ENCODE measurements around the gene YTHDF1.
"Not testable (repeated sequence)": the region's sequence is repeated elsewhere in the genome, so short reads cannot be mapped to it uniquely, and the experiment has no call there.

Gene YTHDF1

GRCh38 chr20:63226042-63226943 is 10.4 kb upstream of the YTHDF1 start:
- no peak for DNase-seq (ENCODE audit: low read depth)

- DNase-seq (ENCODE audit: low read depth): no peak
Observed at GRCh38 chr20:63225082-63225454, 9.1 kb upstream of the YTHDF1 start.

DNA sequence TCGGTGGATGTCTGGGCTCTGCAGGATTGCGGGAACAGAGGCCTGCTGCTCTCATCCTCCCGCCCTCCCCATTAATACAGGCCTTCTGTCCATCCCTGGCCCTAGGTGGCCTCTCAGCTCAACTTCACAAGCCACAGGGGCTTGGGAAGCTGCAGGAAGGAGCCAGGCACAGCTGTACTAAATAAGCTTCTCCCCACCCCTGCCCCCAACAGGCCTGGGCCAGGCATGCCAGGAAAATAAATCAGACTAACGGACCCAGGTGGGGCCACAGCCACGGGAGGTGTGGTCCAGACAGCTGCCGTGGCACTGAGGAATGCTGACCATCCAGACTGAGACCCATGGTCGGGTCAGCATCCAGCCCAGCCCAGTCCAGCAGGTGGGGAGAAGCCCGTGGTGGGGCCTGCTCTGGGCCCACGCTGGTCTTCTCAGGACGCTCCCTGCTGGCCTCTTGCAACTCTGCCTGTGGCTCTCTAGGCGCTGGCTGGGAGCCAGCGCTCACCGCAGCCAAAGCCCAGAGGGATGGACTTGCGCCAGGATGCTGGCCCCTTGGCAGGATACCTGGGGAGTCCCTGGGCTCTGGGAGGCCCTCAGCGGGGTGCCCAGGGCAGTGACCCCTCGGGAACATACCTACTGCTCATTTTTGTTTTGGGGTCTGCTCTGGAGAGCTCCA is 8.6 kb upstream of the YTHDF1 start:
- no peak for DNase-seq (ENCODE audit: low read depth)

GRCh38 chr20:63223826-63224207 is 7.9 kb upstream of the YTHDF1 start:
- DNase-seq (ENCODE audit: low read depth): no peak

- DNase-seq (ENCODE audit: low read depth): peak; percentile 20
Observed at GRCh38 chr20:63223121-63223825, 7.3 kb upstream of the YTHDF1 start.

- DNase-seq (ENCODE audit: low read depth): no peak
Observed at GRCh38 chr20:63222541-63222940, 6.6 kb upstream of the YTHDF1 start.

GRCh38 chr20:63221400-63222053 is 5.6 kb upstream of the YTHDF1 start:
- DNase-seq (ENCODE audit: low read depth): not testable (repeated sequence)

DNA sequence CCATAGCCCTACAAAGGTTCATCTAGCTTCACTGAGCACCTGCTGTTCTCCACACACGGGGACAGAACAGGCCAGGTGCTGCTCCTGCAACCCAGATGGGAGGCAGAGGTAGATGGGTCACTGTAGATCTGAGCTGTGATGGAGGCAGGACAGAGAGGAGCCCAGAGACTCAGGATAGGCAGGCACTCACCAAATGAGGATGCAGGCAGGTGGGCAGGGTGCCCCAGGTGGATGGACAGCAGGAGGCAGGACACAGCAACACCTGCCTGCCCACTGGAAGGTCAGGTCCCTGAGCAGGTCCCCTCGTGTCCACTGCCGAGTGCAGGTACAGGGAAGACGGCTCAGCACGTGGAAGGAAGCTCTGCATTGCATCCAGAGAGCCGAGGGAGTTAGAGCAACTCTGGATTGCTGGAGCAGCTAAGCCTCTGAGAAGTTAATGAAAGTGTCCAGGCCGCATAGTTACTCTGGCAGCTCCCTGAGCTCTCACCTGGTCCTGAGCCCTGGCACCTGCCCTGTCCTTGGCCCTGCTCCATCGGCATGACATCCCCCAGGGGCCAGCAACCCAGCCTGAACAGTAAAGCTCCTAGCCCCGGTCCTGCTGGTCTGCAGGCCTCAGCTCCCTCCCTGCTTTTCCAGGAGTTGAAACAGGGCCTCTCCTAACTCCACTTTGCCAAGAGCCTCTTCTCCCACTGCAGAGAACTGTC is 4.9 kb upstream of the YTHDF1 start:
- DNase-seq (ENCODE audit: low read depth): no peak

- DNase-seq (ENCODE audit: low read depth): no peak
Observed at GRCh38 chr20:63219866-63220521, 4.1 kb upstream of the YTHDF1 start.

DNA sequence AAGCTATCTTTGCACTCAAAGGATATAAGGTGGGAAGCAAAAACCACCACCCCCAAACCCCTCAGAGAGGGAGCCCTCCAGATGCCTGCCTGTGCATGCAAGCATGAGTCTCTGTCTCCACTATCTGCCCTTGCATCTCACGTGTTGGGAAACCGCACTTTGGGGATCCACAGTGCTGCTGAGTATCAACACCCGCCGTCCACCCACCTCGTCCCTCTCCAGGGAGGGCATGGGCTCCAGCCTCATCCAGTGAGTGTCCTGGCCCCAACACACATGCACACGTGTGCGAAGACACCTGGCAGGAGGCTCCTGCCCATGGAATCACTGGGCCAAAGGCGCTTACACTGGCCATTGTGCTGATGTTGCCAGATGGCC is 3.5 kb upstream of the YTHDF1 start:
- DNase-seq (ENCODE audit: low read depth): no peak

GRCh38 chr20:63218701-63219446 is 2.9 kb upstream of the YTHDF1 start:
- DNase-seq (ENCODE audit: low read depth): no peak

- no peak for DNase-seq (ENCODE audit: low read depth)
Observed at GRCh38 chr20:63217706-63218105, 1.8 kb upstream of the YTHDF1 start.

GRCh38 chr20:63216849-63217471 is 1.0 kb upstream of the YTHDF1 start:
- no peak for DNase-seq (ENCODE audit: low read depth)

- no peak for DNase-seq (ENCODE audit: low read depth)
Observed at GRCh38 chr20:63215101-63216040, 560 bp downstream of the YTHDF1 start.

- DNase-seq (ENCODE audit: low read depth): no peak
Observed at GRCh38 chr20:63214514-63214913, 1.4 kb downstream of the YTHDF1 start.

DNA sequence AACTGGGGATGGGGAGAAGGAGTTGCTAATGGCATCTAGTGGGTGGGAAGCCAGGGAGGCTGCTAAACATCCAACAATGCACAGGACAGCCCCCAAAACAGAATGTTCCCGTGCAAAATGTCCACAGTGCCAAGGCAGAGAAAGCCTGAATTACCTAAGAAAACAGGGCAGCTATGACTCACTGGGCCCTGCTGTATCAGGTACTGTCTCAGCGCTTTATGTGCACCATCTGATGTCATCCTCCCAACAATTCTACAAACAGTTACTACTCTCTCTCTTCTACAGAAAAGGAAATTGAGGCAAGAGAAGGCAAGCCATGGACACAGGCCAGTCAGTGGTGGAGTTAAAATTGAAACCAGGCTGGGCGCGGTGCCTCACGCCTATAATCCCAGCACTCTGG is 3.1 kb downstream of the YTHDF1 start:
- DNase-seq (ENCODE audit: low read depth): no peak

GRCh38 chr20:63212393-63212730 is 3.6 kb downstream of the YTHDF1 start:
- no peak for DNase-seq (ENCODE audit: low read depth)

- no peak for DNase-seq (ENCODE audit: low read depth)
Observed at GRCh38 chr20:63210011-63210605, 5.8 kb downstream of the YTHDF1 start.
